GM23338 (cell line): ENCODE measurements around the gene ANO4. TPM values are rescaled to one million over a fixed set of nuclear protein-coding genes. Genes with fewer than 3 reads are reported as not detected.

Source experiments
- ATAC-seq: fragments of 200-7000 bp; cut with Tn5 transposase; 3 replicates; pipeline ENCODE4 v1.9.1; 2020
- DNase-seq: peaks from one replicate; pipeline ENCODE4 v3.0.0-alpha.2; 2015; ENCODE audit warnings: low spot score
- H2AFZ ChIP-seq: fragments of 200-600 bp; sonication (generic); 2 replicates; pipeline ENCODE4 v1.8.0; 2016; ENCODE audit warnings: antibody characterized with exemption, mild to moderate bottlenecking, moderate library complexity
- H3F3A ChIP-seq: fragments of 200-600 bp; sonication (generic); replicated peaks from 2 replicates; pipeline ENCODE4 v1.8.0; 2017; ENCODE audit warnings: antibody characterized with exemption, mixed run types, low read depth
- H3K27ac ChIP-seq: fragments of 200-600 bp; sonication (generic); 2 replicates; pipeline ENCODE4 v1.6.1; 2016; ENCODE audit warnings: low read depth
- H3K27me3 ChIP-seq: fragments of 200-600 bp; sonication (generic); 2 replicates; pipeline ENCODE4 v1.8.0; 2016; ENCODE audit warnings: mild to moderate bottlenecking, mixed run types, moderate library complexity; ENCODE audit not compliant: insufficient read depth
- H3K36me3 ChIP-seq: fragments of 200-600 bp; sonication (generic); 2 replicates; pipeline ENCODE4 v1.8.0; 2016; ENCODE audit warnings: mild to moderate bottlenecking; ENCODE audit not compliant: insufficient read depth
- H3K4me1 ChIP-seq: fragments of 200-600 bp; sonication (generic); 2 replicates; pipeline ENCODE4 v1.8.0; 2016; ENCODE audit warnings: mild to moderate bottlenecking, moderate library complexity; ENCODE audit not compliant: insufficient read depth
- H3K4me2 ChIP-seq: fragments of 200-600 bp; sonication (generic); 2 replicates; pipeline ENCODE4 v1.7.1; 2017; ENCODE audit warnings: mixed run types
- H3K4me3 ChIP-seq: fragments of 200-600 bp; sonication (generic); 2 replicates; pipeline ENCODE4 v1.6.1; 2016; ENCODE audit warnings: mixed run types
- H3K79me2 ChIP-seq: fragments of 200-600 bp; sonication (generic); replicated peaks from 2 replicates; pipeline ENCODE4 v1.8.0; 2017; ENCODE audit warnings: mild to moderate bottlenecking; ENCODE audit not compliant: insufficient read depth
- H3K9me2 ChIP-seq: fragments of 200-600 bp; sonication (generic); 2 replicates; pipeline ENCODE4 v1.8.0; 2017; ENCODE audit not compliant: insufficient read depth
- H4K20me1 ChIP-seq: fragments of 200-600 bp; sonication (generic); replicated peaks from 2 replicates; pipeline ENCODE4 v1.8.0; 2017; ENCODE audit warnings: mild to moderate bottlenecking; ENCODE audit not compliant: insufficient read depth
- H3K27ac Mint-ChIP-seq: 2 replicates; pipeline ENCODE4 v1.8.0; 2020; ENCODE audit warnings: inconsistent platforms, mild to moderate bottlenecking, moderate library complexity, mixed read lengths
- H3K27me3 Mint-ChIP-seq: 3 replicates; pipeline ENCODE4 v1.8.0; 2022; ENCODE audit warnings: low read depth, mild to moderate bottlenecking, moderate library complexity, mixed read lengths, inconsistent platforms; ENCODE audit not compliant: insufficient read depth, poor library complexity
- H3K36me3 Mint-ChIP-seq: 3 replicates; pipeline ENCODE4 v1.8.0; 2021; ENCODE audit warnings: low read depth, mild to moderate bottlenecking, inconsistent platforms, moderate library complexity, mixed read lengths
- H3K4me1 Mint-ChIP-seq: 3 replicates; pipeline ENCODE4 v1.8.0; 2020; ENCODE audit warnings: mild to moderate bottlenecking, inconsistent platforms, mixed read lengths
- H3K4me3 Mint-ChIP-seq: 3 replicates; pipeline ENCODE4 v1.8.0; 2021; ENCODE audit warnings: moderate library complexity, mild to moderate bottlenecking, inconsistent platforms, mixed read lengths
- H3K9me3 Mint-ChIP-seq: 3 replicates; pipeline ENCODE4 v1.8.0; 2020; ENCODE audit warnings: moderate library complexity, mild to moderate bottlenecking, inconsistent platforms, mixed read lengths
- CREB1 ChIP-seq: fragments of 250-450 bp; sonication (Bioruptor Pico); IDR thresholded peaks from 2 replicates; pipeline ENCODE4 v1.5.0; 2020; ENCODE audit warnings: low read depth, mild to moderate bottlenecking, moderate library complexity
- ETS1 ChIP-seq: IDR thresholded peaks from 2 replicates; pipeline ENCODE4 v1.6.1; 2016; ENCODE audit warnings: antibody characterized with exemption
- EZH2 ChIP-seq: fragments of 200-600 bp; sonication (generic); IDR thresholded peaks from one replicate; pipeline ENCODE4 v1.8.0; 2017; ENCODE audit warnings: antibody characterized with exemption, mild to moderate bottlenecking, low read depth; ENCODE audit not compliant: unreplicated experiment
- EZH2phosphoT487 ChIP-seq: fragments of 200-600 bp; sonication (generic); IDR thresholded peaks from one replicate; pipeline ENCODE4 v1.8.1; 2018; ENCODE audit warnings: antibody characterized with exemption; ENCODE audit not compliant: unreplicated experiment
- STAT1 ChIP-seq: IDR thresholded peaks from one replicate; pipeline ENCODE4 v1.6.1; 2016; ENCODE audit warnings: antibody characterized with exemption; ENCODE audit not compliant: unreplicated experiment
- ZNF114 ChIP-seq: fragments of 250-450 bp; sonication (Bioruptor Pico); IDR thresholded peaks from 2 replicates; pipeline ENCODE4 v1.5.0; 2020; ENCODE audit warnings: mild to moderate bottlenecking, moderate library complexity
- ZNF462 ChIP-seq: fragments of 250-450 bp; sonication (Bioruptor Pico); IDR thresholded peaks from 2 replicates; pipeline ENCODE4 v1.5.0; 2020; ENCODE audit warnings: mild to moderate bottlenecking, moderate library complexity
- polyA plus RNA-seq: library from polyadenylated mRNA; unstranded; fragments of >200 nt; fragmentation: Nextera tagmentation; extraction: Ambion mirVana; gene quantifications from 2 replicates; pipeline ENCODE4 v1.2.1, GENCODE V29; 2016
- total RNA-seq: library from RNA; depleted of rRNA; stranded (reverse); fragments of >200 nt; shearing (Covaris generic); gene quantifications from 2 replicates; pipeline ENCODE4 v1.2.3, GENCODE V29; 2014

Gene ANO4
- total and polyA plus RNA-seq, 2 experiments from 2014 or later: 1.7 to 8.7 TPM

- Histone ChIP-seq H3K27me3 (no peaks in the 10 kb centered on the region), H3K4me3 (no peak overlapping the region), H3K79me2 (no peaks in the 10 kb centered on the region), H3K9me2 (no peaks in the 10 kb centered on the region), H3F3A (no peaks in the 10 kb centered on the region), H2AFZ (no peak overlapping the region), H3K27ac (no peak overlapping the region), H3K4me2 (no peak overlapping the region), H4K20me1 (no peaks in the 10 kb centered on the region), H3K36me3 (no peaks in the 10 kb centered on the region), H3K4me1 (no peaks in the 10 kb centered on the region)
- TF ChIP-seq STAT1: no peak
- no peak for TF ChIP-seq EZH2
- no peak for TF ChIP-seq CREB1
- no peak for TF ChIP-seq ZNF462
- no peak for TF ChIP-seq ZNF114 (CRISPR knock-in tag)
- TF ChIP-seq EZH2phosphoT487: no peak
- DNase-seq (no peak), ATAC-seq (no peak)
- no peak overlapping the region for H3K27ac Mint-ChIP-seq
- H3K4me1 Mint-ChIP-seq: no peaks in the 10 kb centered on the region; the same call in 2 of the 3 replicates
- no peak overlapping the region for H3K4me3 Mint-ChIP-seq
- no peaks in the 10 kb centered on the region for H3K36me3 Mint-ChIP-seq
- no peaks in the 10 kb centered on the region for H3K9me3 Mint-ChIP-seq
- H3K27me3 Mint-ChIP-seq: no peaks in the 10 kb centered on the region
Observed at GRCh38 chr12:101166866-101167265, 372.3 kb downstream of the ANO4 start.

GRCh38 chr12:101168001-101168400, 373.4 kb downstream of the ANO4 start:
- Histone ChIP-seq H3K9me2 (no peaks in the 10 kb centered on the region), H2AFZ (no peak overlapping the region), H3K4me2 (no peak overlapping the region), H3K36me3 (no peaks in the 10 kb centered on the region), H3F3A (no peaks in the 10 kb centered on the region), H3K4me1 (no peaks in the 10 kb centered on the region), H3K79me2 (no peaks in the 10 kb centered on the region), H3K4me3 (no peak overlapping the region), H4K20me1 (no peaks in the 10 kb centered on the region), H3K27me3 (no peaks in the 10 kb centered on the region), H3K27ac (no peak overlapping the region)
- Mint-ChIP-seq H3K27ac (no peak overlapping the region), H3K27me3 (no peaks in the 10 kb centered on the region), H3K9me3 (no peaks in the 10 kb centered on the region), H3K36me3 (no peaks in the 10 kb centered on the region), H3K4me3 (no peak overlapping the region), H3K4me1 (no peaks in the 10 kb centered on the region; the same call in 2 of the 3 replicates)
- DNase-seq (no peak), ATAC-seq (no peak)
- TF ChIP-seq ZNF114 (CRISPR knock-in tag) (no peak), EZH2phosphoT487 (no peak), ETS1 (no peak)
